ENCODE results near the gene P3H4. TPM values are rescaled to one million over a fixed set of nuclear protein-coding genes. Genes with fewer than 3 reads are reported as not detected.

P3H4 gene
- total RNA-seq, 1 donor from 2014 or later = 9.5 TPM

- Histone ChIP-seq H3K27ac (no peak overlapping the region), H3K36me3 (peaks cover 50% of the 10 kb centered on the region), H3K27me3 (no peaks in the 10 kb centered on the region), H3K4me3 (no peak overlapping the region), H3K9me3 (no peaks in the 10 kb centered on the region), H3K4me1 (no peaks in the 10 kb centered on the region)
- TF ChIP-seq CTCF (IDR thresholded peaks at IDR 0.05) = no peak
- intact Hi-C loops (cut with DNase I) = no loop called here
- DNase-seq = no peak
- no peak for ATAC-seq
These were observed 57.7 kb downstream of the P3H4 start for GRCh38 chr17:41754066-41754465.

Other genes with a start within 250 kb of the P3H4 start
- gene KRT9, start 239.9 kb downstream of the P3H4 start, total RNA-seq = not detected
- not detected for gene KRT14, start 225.1 kb downstream of the P3H4 start, total RNA-seq
- gene KRT16, start 199.2 kb downstream of the P3H4 start, total RNA-seq = not detected
- gene KRT17, start 187.4 kb downstream of the P3H4 start, total RNA-seq = 5.9 TPM
- gene EIF1, start 123.1 kb downstream of the P3H4 start, total RNA-seq = 974 TPM
- not detected for gene GAST, start 99.6 kb downstream of the P3H4 start, total RNA-seq
- gene HAP1, start 77.3 kb downstream of the P3H4 start, total RNA-seq = 0.58 TPM
- 109 TPM for gene JUP, start 25.2 kb downstream of the P3H4 start, total RNA-seq
- gene FKBP10, start 1.1 kb upstream of the P3H4 start, total RNA-seq = 34.5 TPM
- gene NT5C3B, start 24.3 kb upstream of the P3H4 start, total RNA-seq = 36.5 TPM
- gene KLHL10, start 25.9 kb upstream of the P3H4 start, total RNA-seq = 0.29 TPM
- 12.6 TPM for gene KLHL11, start 53.5 kb upstream of the P3H4 start, total RNA-seq
- 112 TPM for gene ACLY, start 107.0 kb upstream of the P3H4 start, total RNA-seq
- gene ODAD4, start 118.7 kb upstream of the P3H4 start, total RNA-seq = 1.0 TPM
- 51.1 TPM for gene CNP, start 154.8 kb upstream of the P3H4 start, total RNA-seq
- gene DNAJC7, start 205.5 kb upstream of the P3H4 start, total RNA-seq = 75.9 TPM
- 28.8 TPM for gene NKIRAS2, start 208.1 kb upstream of the P3H4 start, total RNA-seq
- gene C17orf113, start 238.7 kb upstream of the P3H4 start, total RNA-seq = 0.72 TPM